A549 (cell line): ENCODE measurements around the gene IFNA21. TPM values are rescaled to one million over a fixed set of nuclear protein-coding genes. Genes with fewer than 3 reads are reported as not detected.
"Not testable (repeated sequence)": the region's sequence is repeated elsewhere in the genome, so short reads cannot be mapped to it uniquely, and the experiment has no call there.

Experiments used
- ATAC-seq, 2 experiments: fragments of 200-7000 bp in 1 of 2; fragments of >200 bp in 1 of 2; cut with Nextera tagmentation in 1 of 2; cut with Tn5 transposase in 1 of 2; 3 replicates each; pipeline versions ENCODE4 v1.8.0 to v1.9.1; 2018 to 2020; ENCODE audit warnings: mild to moderate bottlenecking in 1 of 2, moderate library complexity in 1 of 2
- CTCF ChIA-PET: fragments of 300-600 bp; sonication (Branson Sonifier 250); formaldehyde crosslinking; extraction: SDS; loops from one replicate; lab custom pipeline; 2021; ENCODE audit warnings: antibody characterized with exemption, inconsistent platforms; lab: Yijun Ruan, JAX
- POLR2A ChIA-PET: fragments of 350-600 bp; formaldehyde crosslinking; extraction: SDS; loops from one replicate; lab custom pipeline; 2021; ENCODE audit warnings: antibody characterized with exemption, inconsistent platforms; lab: Yijun Ruan, JAX
- DNase-seq, 2 experiments: peaks; one replicate each; pipeline versions ENCODE4 v3.0.0 to v3.0.0-alpha.2; 2011 to 2016; ENCODE audit warnings: low read depth in 1 of 2, low spot score in 1 of 2
- FAIRE-seq: peaks from 2 replicates; lab custom pipeline; 2011; peaks lifted over from hg19 to GRCh38; lab: Jason Lieb, UNC
- H3K27ac ChIP-seq, 2 experiments: fragments of >200 bp; sonication (Bioruptor Twin); formaldehyde crosslinking; 3 replicates each; pipeline ENCODE4 v1.5.1; 2016 to 2017
- H3K4me1 ChIP-seq: fragments of >200 bp; sonication (Bioruptor Twin); formaldehyde crosslinking; 3 replicates; pipeline ENCODE4 v1.6.1; 2016
- H3K4me2 ChIP-seq: fragments of >200 bp; sonication (Bioruptor Twin); formaldehyde crosslinking; 3 replicates; pipeline ENCODE4 v1.6.1; 2016
- H3K4me3 ChIP-seq: fragments of >200 bp; sonication (Bioruptor Twin); formaldehyde crosslinking; 3 replicates; pipeline ENCODE4 v1.5.1; 2016
- H3K9me3 ChIP-seq: fragments of >200 bp; sonication (Bioruptor Twin); formaldehyde crosslinking; 3 replicates; pipeline ENCODE4 v1.6.1; 2016
- CEBPB ChIP-seq, 2 experiments: fragments of >200 bp in 1 of 2; sonication (Bioruptor Twin) in 1 of 2; formaldehyde crosslinking in 1 of 2; IDR thresholded peaks; 2 replicates each; pipeline ENCODE4 v1.6.1; 2012 to 2016
- CHD2 ChIP-seq: fragments of 150-350 bp; IDR thresholded peaks from 2 replicates; pipeline ENCODE4 v1.6.1; 2014; ENCODE audit warnings: low read length; ENCODE audit not compliant: partially characterized antibody
- EHF ChIP-seq: fragments of 250-450 bp; sonication (Bioruptor Pico); IDR thresholded peaks from 2 replicates; pipeline ENCODE4 v1.5.0; 2020; ENCODE audit warnings: mild to moderate bottlenecking
- EHMT2 ChIP-seq: fragments of 200-600 bp; sonication (generic); IDR thresholded peaks from 2 replicates; pipeline ENCODE4 v1.6.1; 2016; ENCODE audit warnings: antibody characterized with exemption, low read depth, mild to moderate bottlenecking, moderate library complexity
- FOSB ChIP-seq: fragments of 250-450 bp; sonication (Bioruptor Pico); IDR thresholded peaks from 2 replicates; pipeline ENCODE4 v1.5.0; 2020; ENCODE audit warnings: mild to moderate bottlenecking, moderate library complexity
- GATA3 ChIP-seq: IDR thresholded peaks from 2 replicates; pipeline ENCODE4 v1.6.1; 2012; ENCODE audit warnings: borderline replicate concordance
- HEYL ChIP-seq: fragments of 250-450 bp; sonication (Bioruptor Pico); IDR thresholded peaks from 2 replicates; pipeline ENCODE4 v1.8.0; 2021; ENCODE audit warnings: mild to moderate bottlenecking, moderate library complexity
- HMGXB4 ChIP-seq: fragments of 250-450 bp; sonication (Bioruptor Pico); IDR thresholded peaks from 2 replicates; pipeline ENCODE4 v1.5.0; 2021; ENCODE audit warnings: mild to moderate bottlenecking, moderate library complexity, borderline replicate concordance
- HOXA7 ChIP-seq: fragments of 250-450 bp; sonication (Bioruptor Pico); IDR thresholded peaks from 2 replicates; pipeline ENCODE4 v1.5.0; 2020; ENCODE audit warnings: mild to moderate bottlenecking, moderate library complexity
- HOXB13 ChIP-seq: fragments of 250-450 bp; sonication (Bioruptor Pico); IDR thresholded peaks from 2 replicates; pipeline ENCODE4 v1.5.0; 2020; ENCODE audit warnings: low read depth, mild to moderate bottlenecking, moderate library complexity
- KDM5A ChIP-seq: fragments of 200-600 bp; sonication (generic); IDR thresholded peaks from 2 replicates; pipeline ENCODE4 v1.6.1; 2016; ENCODE audit warnings: antibody characterized with exemption, mild to moderate bottlenecking
- NFE2L2 ChIP-seq: fragments of 150-350 bp; conservative IDR thresholded peaks from 2 replicates; pipeline ENCODE4 v1.6.1; 2014; ENCODE audit warnings: low read length
- PHF8 ChIP-seq: fragments of 200-600 bp; sonication (generic); IDR thresholded peaks from 2 replicates; pipeline ENCODE4 v1.6.1; 2016; ENCODE audit warnings: low read depth, mild to moderate bottlenecking, antibody characterized with exemption, moderate library complexity, borderline replicate concordance
- POLR2A ChIP-seq: IDR thresholded peaks from 2 replicates; pipeline ENCODE4 v1.6.1; 2012; ENCODE audit warnings: mild to moderate bottlenecking, low read length
- POLR2AphosphoS2 ChIP-seq: conservative IDR thresholded peaks from 2 replicates; pipeline ENCODE4 v1.6.1; 2012; ENCODE audit warnings: low read length, improper control_type of control experiment, inconsistent platforms
- RAD21 ChIP-seq, 2 experiments: fragments of >200 bp in 1 of 2; sonication (Bioruptor Twin) in 1 of 2; formaldehyde crosslinking in 1 of 2; IDR thresholded peaks in 1 of 2; conservative IDR thresholded peaks in 1 of 2; 2 replicates in 1 of 2; 3 replicates in 1 of 2; pipeline ENCODE4 v1.6.1; 2012 to 2018; ENCODE audit warnings: inconsistent platforms in 1 of 2
- RARB ChIP-seq: fragments of 250-450 bp; sonication (Bioruptor Pico); IDR thresholded peaks from 2 replicates; pipeline ENCODE4 v1.8.0; 2021; ENCODE audit warnings: mild to moderate bottlenecking, moderate library complexity
- SMC3 ChIP-seq: fragments of >200 bp; sonication (Bioruptor Twin); formaldehyde crosslinking; IDR thresholded peaks from 3 replicates; pipeline ENCODE4 v1.6.1; 2018; ENCODE audit warnings: inconsistent platforms
- ZSCAN20 ChIP-seq: fragments of 250-450 bp; sonication (Bioruptor Pico); IDR thresholded peaks from 2 replicates; pipeline ENCODE4 v1.8.0; 2022; ENCODE audit warnings: mild to moderate bottlenecking, moderate library complexity
- WGBS: methylation state at CpG from one replicate; pipeline ENCODE4 v1.1.6; 2017; ENCODE audit errors: missing lambda C conversion rate; 5-methylcytosine and 5-hydroxymethylcytosine counted together
- polyA plus RNA-seq, 4 experiments: library from polyadenylated mRNA; depleted of rRNA in 3 of 4; stranded (reverse); fragments of >200 nt; fragmentation: RNase III in 1 of 4; extraction: RNeasy Plus Mini Kit Qiagen cat#74134 plus additional on column Dnase treatment in 1 of 4; gene quantifications; 2 replicates in 3 of 4; 3 replicates in 1 of 4; pipeline ENCODE4 v1.2.3, GENCODE V29; 2011 to 2017
- TF ChIP-seq, protein P1 (sequence below): fragments of >200 bp; sonication (Bioruptor Twin); formaldehyde crosslinking; IDR thresholded peaks from 3 replicates; pipeline ENCODE4 v1.5.1; 2016
- TF ChIP-seq, protein P2 (sequence below): fragments of >200 bp; sonication (Bioruptor Twin); formaldehyde crosslinking; IDR thresholded peaks from 3 replicates; pipeline ENCODE4 v1.6.1; 2016
- TF ChIP-seq, protein P3 (sequence below): IDR thresholded peaks from 2 replicates; pipeline ENCODE4 v1.6.1; 2012

IFNA21 gene
- polyA plus RNA-seq, 2 of the 4 experiments (the other 2 are of a cell fraction): not detected

GRCh38 chr9:21182810-21183736 lies 16.6 kb upstream of the IFNA21 start:
- H3K4me1 ChIP-seq, H3K4me2 ChIP-seq, H3K9me3 ChIP-seq, POLR2A ChIA-PET, FAIRE-seq, H3K27ac ChIP-seq, H3K4me3 ChIP-seq: not testable (repeated sequence)
- CTCF ChIA-PET: interaction anchor here (0.6 to 1.4 kb wide), 15 partner anchors 9 to 348 kb away, joined by 3 to 6 read pairs (median 3); no protein-coding TSS in a partner anchor
- peak; percentile 93 to 95 for ATAC-seq
- DNase-seq: peak in 1 of 2 experiments; percentile 37
- WGBS: 10% methylated on average over 4 of the region's 4 CpGs
- TF ChIP-seq, protein P1, sequence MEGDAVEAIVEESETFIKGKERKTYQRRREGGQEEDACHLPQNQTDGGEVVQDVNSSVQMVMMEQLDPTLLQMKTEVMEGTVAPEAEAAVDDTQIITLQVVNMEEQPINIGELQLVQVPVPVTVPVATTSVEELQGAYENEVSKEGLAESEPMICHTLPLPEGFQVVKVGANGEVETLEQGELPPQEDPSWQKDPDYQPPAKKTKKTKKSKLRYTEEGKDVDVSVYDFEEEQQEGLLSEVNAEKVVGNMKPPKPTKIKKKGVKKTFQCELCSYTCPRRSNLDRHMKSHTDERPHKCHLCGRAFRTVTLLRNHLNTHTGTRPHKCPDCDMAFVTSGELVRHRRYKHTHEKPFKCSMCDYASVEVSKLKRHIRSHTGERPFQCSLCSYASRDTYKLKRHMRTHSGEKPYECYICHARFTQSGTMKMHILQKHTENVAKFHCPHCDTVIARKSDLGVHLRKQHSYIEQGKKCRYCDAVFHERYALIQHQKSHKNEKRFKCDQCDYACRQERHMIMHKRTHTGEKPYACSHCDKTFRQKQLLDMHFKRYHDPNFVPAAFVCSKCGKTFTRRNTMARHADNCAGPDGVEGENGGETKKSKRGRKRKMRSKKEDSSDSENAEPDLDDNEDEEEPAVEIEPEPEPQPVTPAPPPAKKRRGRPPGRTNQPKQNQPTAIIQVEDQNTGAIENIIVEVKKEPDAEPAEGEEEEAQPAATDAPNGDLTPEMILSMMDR: peak; percentile 47
- TF ChIP-seq CEBPB (IDR thresholded peaks at IDR 0.05): 0 out of 4 replicates have a peak, but pooled peaks of 1 of the 2 experiments have one; percentile 8
- TF ChIP-seq SMC3: 0 out of 3 replicates have a peak, but pooled peaks have one; percentile 13
- peak in 1 of 2 experiments; percentile 42; a peak in 4 of 5 replicates for TF ChIP-seq RAD21 (conservative IDR thresholded peaks at IDR 0.05 in 1 of 2, IDR thresholded peaks at IDR 0.05 in 1 of 2)

DNA sequence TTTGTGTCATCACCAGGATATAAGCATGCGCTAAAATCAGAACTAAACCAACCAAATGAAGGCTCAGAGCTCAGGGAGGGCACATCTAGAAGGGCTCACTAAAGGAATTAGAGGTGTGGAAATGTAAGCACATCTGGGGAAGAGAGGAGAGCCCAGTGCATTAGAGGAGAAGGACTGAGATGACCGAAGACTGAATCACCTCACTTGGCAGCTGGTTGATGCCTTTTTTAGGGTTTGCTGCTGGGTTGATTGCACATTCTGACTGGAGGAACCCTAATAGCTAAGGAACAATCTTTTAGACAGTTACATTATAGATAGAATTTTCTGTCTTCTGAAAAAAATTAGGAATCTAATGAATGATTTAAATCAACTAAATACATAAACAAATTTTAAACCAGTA lies 8.2 kb upstream of the IFNA21 start:
- Histone ChIP-seq H3K9me3 (no peaks in the 10 kb centered on the region), H3K4me1 (no peaks in the 10 kb centered on the region), H3K4me3 (no peak overlapping the region), H3K27ac (no peak overlapping the region), H3K4me2 (no peak overlapping the region)
- ChIA-PET POLR2A (no interaction called here), CTCF (interaction anchor here (1.2 to 1.3 kb wide), 2 partner anchors 8 to 38 kb away, joined by 3 to 4 read pairs; no protein-coding TSS in a partner anchor)
- DNase-seq (no peak), FAIRE-seq (no peak), ATAC-seq (no peak)
- no peak for TF ChIP-seq EHF (CRISPR knock-in tag)
- TF ChIP-seq HMGXB4: no peak
- TF ChIP-seq POLR2AphosphoS2: no peak
- no peak for TF ChIP-seq NFE2L2
- no peak for TF ChIP-seq HOXA7 (CRISPR knock-in tag)
- TF ChIP-seq SMC3: no peak
- no peak for TF ChIP-seq FOSB (CRISPR knock-in tag)
- no peak for TF ChIP-seq GATA3
- TF ChIP-seq, protein P2, sequence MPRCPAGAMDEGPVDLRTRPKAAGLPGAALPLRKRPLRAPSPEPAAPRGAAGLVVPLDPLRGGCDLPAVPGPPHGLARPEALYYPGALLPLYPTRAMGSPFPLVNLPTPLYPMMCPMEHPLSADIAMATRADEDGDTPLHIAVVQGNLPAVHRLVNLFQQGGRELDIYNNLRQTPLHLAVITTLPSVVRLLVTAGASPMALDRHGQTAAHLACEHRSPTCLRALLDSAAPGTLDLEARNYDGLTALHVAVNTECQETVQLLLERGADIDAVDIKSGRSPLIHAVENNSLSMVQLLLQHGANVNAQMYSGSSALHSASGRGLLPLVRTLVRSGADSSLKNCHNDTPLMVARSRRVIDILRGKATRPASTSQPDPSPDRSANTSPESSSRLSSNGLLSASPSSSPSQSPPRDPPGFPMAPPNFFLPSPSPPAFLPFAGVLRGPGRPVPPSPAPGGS: no peak
- no peak for TF ChIP-seq PHF8
- TF ChIP-seq HEYL (CRISPR knock-in tag): no peak
- no peak for TF ChIP-seq EHMT2
- TF ChIP-seq POLR2A: no peak
- no peak for TF ChIP-seq KDM5A
- no peak for TF ChIP-seq HOXB13 (CRISPR knock-in tag)
- TF ChIP-seq, protein P3, sequence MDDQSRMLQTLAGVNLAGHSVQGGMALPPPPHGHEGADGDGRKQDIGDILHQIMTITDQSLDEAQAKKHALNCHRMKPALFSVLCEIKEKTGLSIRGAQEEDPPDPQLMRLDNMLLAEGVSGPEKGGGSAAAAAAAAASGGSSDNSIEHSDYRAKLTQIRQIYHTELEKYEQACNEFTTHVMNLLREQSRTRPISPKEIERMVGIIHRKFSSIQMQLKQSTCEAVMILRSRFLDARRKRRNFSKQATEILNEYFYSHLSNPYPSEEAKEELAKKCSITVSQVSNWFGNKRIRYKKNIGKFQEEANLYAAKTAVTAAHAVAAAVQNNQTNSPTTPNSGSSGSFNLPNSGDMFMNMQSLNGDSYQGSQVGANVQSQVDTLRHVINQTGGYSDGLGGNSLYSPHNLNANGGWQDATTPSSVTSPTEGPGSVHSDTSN: no peak
- no peak for TF ChIP-seq CHD2
- no peak for TF ChIP-seq RARB (CRISPR knock-in tag)
- TF ChIP-seq ZSCAN20: no peak
- TF ChIP-seq, all 56 proteins: peak for 0
- 81% methylated on average over 2 of the region's 2 CpGs for WGBS
